GM21528 (cell line): ENCODE measurements around the gene CAMK2A.
"Not testable (repeated sequence)": the region's sequence is repeated elsewhere in the genome, so short reads cannot be mapped to it uniquely, and the experiment has no call there.

Experiments
- ATAC-seq: cut with Tn5 transposase; IDR thresholded peaks from one replicate; pipeline ENCODE4 v1.9.1; 2021; ENCODE audit warnings: mild to moderate bottlenecking, moderate library complexity; ENCODE audit not compliant: unreplicated experiment, low FRiP score

CAMK2A gene

DNA sequence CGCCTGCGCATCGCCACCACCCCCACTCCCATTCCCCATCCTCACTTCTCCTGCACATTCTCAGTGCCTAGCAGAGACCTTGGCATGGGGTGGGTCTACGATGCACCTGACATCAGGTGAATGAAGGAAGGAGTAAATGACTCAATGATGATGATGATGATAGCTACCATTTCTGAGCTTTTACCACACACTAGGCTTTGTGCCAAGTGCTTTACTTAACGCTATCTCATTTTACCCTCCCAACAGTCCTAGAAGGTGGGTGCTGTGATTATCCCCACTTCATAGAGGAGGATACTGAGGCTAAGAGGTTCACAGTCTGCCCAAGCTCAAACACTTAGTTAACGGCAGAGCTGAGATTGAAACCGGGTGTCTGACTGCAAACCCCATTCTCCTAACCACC is 27.1 kb downstream of the CAMK2A start:
- ATAC-seq, result no peak

DNA sequence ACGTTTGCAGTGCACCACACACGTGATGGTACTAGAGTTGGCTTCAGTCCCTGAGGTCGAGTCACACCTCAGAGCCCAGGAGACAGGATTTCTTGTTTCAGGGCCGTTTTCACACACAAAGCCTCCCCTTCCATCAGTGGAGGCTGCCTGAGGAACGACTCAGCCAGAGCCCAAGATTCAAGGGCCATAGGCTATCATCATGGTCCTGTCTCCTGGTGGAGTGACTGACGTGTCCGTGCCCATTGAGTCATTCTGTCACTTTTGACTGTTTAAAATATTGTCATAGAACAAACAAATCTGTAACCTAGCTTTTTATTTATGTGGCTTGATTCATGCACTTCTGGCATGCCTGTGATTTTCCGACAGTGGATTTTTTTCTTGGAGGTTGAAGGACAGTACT is 28.3 kb downstream of the CAMK2A start:
- ATAC-seq, result no peak

DNA sequence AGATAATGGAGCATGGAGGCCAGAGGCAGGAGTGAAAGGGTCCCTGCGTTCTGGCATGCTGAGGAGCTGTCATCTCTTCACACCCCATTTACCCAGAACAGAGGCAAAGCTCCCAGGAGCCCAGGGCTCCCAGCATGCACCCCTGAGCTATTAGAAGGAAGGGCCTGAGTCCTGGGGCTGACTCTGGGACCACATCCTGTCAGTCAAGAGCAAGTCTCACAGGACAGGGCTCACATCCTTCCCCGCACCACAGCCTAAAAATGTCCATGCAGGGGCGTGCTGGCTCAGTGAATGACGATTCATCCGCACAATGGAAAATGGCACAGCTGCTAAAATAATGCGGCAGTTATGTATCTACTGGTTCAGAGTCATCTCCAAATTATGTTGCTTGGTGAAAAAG is 31.4 kb downstream of the CAMK2A start:
- ATAC-seq, result no peak

DNA sequence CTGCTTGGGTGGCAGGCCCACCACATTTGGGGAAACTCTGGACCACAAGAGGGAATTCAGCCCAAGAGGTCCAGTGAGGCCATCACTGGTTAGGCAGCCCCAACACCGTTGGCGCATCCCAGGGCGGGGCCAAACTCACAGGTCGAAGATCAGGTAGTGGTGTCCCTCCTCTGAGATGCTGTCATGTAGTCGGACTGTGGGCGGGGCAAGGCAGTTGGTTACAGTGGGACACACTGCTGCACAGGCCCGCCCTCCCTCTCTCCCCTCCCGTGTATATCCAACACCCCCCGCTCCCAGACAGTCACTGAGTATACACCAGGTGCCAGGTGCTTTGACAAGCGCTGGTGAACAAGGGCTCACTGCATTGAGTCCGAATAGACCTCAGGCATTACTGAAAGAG is 32.1 kb downstream of the CAMK2A start:
- no peak for ATAC-seq

DNA sequence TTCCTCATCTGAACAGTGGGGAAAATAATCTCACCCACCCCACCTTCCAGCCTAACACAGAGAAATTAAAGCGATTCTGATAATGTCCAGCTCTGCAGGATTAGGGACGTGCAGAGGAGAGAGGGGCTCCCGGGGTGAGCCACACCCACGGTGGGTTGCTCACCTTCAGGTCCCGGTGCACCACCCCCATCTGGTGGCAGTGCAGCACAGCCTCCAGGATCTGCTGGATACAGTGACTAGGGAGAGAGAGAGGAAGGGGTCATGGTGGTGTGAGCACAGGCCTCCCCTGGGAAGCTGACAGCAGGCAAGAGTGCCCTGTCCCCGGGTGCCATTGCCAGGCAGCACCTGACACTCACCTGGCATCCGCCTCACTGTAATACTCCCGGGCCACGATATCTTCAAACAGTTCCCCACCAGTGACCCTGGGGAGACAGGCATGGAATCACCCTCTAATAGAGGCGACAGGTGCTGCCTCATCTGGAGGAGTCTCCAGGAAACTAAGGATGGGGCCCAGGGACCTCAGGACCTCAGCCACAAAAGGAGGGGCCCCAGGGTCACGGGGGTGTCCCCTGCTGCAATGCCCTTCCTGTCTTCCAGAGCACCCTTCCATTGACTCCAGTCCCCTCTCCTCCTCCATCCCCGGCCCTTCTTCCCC is 33.0 kb downstream of the CAMK2A start:
- no peak for ATAC-seq

DNA sequence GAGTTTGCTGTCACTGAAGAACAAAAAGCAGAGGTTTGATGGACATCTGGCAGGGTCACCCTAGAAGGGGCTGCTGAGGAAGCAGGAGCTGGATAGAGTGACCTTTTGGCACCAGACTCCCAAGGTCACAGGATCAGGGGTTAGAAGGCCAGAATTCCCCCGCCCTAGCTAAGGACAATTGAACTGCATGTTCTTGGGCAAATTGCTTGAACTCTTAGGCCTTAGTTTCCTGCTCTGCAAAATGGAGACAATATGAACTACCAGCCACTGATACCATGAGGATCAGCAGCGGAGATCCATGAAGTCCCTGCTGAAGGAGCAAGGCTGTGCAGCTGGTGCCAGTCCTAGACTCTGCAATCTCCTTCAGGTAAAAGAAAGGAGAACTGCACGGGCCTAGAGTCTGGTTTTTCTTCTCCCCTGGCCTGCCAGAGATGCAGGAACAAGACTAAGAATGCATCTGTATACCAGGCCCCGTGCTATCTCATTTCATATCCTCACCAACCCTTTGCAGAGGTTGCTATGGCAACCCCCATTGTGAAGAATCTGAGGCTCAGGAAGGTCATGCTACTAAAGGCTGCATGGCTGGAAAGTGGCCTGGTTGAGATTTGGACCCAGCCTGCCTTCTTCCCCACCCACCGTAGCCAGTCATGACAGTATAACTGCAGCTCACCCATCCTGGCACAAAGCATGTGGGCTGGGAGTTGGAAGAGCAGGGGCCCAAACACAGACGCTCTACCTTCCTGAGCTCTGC is 33.7 kb downstream of the CAMK2A start:
- no peak for ATAC-seq

DNA sequence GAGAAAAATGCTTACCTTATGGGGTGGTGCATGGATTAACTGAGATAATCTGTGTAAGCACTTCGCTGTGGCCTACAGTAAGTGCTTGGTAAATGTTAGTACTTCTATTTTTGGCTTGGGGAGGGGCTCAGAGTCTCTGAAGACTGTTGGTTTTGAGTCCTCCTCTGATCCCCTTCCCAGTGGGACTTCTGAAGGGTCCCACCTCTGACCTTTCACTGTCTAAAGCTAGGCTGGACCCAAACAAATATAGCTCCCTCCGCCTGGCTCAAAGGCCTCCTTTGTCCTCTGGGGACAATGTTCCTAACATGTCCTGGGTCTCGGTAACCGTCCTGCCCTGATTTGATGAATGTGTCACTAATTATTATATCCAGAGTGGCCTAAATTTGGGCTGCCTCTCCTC is 34.8 kb downstream of the CAMK2A start:
- no peak for ATAC-seq

DNA sequence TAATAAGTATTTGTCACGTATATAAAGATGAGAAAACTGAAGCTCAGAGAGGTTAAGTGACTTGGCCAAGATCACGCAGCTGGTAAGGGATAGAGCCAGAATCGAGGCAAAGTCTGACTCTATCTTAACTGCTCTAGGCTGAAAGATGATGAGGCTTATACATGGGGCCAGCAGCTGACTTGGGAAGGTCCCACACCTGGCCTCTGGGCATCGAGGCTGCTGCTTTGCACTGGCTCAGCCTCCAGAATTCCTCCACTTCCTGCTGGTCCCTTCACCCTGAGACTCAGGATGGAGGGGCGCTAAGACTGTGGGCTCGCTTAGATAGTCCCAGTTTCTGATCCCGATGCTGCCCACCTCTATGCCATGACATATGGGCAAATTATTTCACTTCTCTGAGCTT is 35.2 kb downstream of the CAMK2A start:
- ATAC-seq, result no peak

DNA sequence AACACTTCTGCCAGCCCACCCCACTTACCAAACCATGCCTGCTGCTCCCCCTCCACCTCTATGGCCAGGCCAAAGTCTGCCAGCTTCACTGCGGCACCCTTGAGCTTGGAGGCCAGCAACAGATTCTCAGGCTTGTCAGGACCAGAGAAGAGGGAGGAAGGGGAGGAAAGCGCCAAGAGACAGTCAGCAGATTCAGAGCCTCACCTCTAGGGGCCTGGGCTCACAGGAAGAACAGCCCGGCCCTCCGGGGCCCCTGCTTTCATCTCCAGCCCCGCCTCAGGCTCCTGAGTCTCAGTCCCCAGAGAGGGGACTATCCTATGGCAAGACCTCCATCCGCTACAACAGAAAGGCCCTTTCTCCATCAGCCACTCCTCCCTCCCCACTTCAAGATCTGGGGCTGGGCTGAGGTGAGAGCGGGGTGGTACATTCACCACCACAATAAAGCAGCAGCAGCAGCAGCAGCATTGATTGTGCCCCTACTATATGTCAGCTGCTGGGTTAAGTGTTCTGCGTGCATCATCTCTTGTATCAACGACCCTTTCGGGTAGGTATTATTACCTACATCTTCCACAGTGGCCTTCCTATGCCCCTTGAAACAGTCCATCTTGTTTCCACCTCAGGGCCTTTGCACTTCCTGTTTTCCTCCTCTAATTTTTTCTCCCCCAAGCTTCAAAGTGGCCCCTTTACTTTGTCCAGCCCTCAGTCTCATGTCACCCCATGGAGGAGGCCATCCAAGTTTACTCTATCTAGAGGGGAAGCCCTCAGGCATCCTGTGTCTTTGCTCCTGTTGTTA is 36.0 kb downstream of the CAMK2A start:
- ATAC-seq, result no peak

DNA sequence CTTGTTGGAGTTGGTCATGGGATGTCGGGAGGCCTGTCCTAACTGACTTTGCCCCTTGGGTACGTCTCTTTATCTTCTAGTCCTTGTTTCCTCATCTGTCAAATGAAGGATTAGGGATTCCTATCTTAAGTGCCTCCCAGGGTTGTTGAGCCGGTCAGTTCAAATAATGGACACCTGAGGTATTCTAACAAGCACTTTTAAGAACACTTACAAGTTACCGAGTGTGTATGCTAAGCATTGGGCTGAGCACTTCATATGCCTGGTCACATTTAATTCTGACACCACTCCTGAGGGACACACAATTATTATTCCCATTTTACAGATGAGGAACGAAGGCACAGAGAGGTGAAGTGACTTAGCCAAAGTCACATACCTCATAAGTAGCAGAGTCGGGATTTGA is 37.1 kb downstream of the CAMK2A start:
- ATAC-seq, result no peak

DNA sequence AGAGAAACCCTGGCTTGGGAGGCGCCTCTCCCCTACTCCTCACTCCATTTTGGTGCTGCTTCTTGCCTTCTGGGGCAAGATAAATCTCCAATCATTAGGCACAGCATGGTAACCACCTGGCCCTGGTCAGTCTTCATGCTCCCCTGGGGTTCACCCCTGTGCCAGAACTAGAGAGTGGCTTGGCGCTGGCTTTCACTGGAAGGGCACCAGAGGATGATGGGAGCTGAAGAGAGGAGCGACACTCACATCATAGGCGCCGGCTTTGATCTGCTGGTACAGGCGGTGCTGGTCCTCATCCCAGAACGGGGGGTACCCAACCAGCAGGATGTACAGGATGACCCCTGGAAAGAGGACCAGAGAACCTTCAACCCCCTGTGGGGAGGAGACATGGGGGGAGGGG is 38.1 kb downstream of the CAMK2A start:
- ATAC-seq, result no peak

DNA sequence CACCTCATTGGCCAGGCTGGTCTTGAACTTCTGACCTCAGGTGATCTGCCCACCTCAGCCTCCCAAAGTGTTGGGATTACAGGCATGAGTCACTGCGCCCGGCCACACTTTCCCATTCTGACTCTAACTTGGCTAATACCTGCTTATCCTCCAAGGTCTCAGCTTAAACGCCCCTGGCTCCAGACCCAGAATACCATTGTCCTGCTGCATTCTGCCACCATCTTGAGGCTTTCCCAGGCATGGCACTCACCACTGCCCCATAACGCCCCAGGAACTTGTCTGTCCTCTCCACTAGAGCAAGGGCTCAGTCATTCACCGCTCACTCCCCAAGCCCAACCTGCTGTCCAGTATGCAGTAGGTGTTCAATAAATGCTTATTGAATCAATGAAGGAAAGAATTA is 39.8 kb downstream of the CAMK2A start:
- ATAC-seq, result no peak

DNA sequence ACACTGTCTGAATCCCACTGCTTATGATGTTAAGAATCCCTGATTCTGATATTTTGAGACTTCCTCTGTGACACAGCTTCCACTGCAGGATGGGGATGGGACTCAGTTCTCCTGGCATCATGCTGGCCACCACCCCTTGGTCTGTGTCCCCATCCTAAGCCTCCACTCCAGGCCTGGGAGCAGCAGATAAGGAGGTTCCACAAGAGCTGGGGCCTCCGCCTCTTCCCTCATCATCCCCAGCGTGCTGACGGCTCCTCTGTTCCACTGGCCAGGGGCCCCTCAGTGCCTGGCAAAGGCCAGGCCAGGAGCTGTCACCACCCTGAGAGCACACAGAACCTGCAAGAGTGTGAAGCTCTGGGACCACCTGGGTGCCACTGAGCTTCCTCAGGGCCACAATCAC is 40.6 kb downstream of the CAMK2A start:
- ATAC-seq, result no peak

DNA sequence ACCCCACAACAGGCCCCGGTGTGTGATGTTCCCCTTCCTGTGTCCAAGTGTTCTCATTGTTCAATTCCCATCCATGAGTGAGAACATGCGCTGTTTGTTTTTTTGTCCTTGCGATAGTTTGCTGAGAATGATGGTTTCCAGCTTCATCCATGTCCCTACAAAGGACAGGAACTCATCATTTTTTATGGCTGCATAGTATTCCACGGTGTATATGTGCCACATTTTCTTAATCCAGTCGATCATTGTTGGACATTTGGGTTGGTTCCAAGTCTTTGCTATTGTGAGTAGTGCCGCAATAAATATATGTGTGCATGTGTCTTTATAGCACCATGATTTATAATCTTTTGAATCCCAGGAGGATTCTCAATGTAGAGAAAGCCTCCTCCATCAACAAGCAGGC is 41.1 kb downstream of the CAMK2A start:
- ATAC-seq, result not testable (repeated sequence)

DNA sequence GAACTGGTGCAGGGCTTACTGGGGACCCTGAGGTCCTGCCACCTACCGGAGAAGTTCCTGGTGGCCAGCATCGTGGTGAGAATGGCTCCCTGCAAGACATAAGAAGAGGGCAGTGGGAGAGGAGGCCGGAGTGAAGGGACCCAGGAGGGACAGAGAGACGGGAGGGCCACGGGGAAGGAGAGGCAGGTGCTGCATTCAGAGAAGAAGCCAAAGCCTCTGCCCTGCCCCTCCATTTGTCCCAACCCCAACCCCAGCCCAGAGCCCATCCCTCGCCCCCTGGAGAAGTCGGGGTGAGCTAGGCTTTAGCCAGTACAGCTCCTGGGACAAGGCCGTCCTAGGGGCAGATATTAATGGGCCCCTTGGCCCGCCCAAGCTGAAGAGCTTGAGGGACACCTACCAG is 41.8 kb downstream of the CAMK2A start:
- no peak for ATAC-seq

DNA sequence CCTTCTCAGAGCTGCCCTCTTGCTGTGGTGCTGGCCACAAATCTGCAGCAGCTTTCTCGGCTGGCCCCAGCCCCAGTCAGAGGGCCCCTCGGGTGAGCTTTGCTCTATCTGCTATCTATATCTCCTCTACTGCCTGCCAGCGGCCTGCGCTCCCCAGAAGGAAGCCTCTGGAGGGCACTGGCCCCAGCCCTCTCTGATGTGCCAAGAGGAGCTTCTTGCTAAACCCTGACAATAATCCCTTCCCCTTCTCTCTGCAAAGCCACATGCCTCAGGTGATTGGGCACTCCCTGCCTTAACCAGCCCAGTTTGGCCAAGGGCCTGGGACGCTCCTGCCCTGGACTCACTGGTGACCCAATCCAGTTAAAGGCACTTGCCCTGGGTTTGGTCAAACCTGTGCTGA is 42.7 kb downstream of the CAMK2A start:
- ATAC-seq, result no peak

DNA sequence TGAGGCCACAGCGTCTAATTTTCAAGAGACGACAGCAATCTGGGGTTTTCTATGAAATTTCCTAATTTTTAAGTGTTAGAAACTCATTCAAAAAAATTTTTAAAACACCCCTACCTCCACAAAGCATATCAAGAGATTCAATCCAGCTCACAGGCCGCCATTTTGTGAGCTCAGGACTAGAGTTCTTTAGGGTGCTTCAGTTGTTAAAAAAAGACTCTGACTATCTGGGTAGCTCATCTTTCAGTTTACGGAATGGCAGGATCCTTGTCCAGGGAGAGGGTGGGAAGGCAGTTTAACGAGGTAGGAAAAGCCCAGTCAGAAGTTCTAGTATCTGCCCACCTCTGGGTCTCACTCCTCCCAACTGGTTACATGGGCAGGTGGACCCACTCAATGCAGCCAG is 43.1 kb downstream of the CAMK2A start:
- no peak for ATAC-seq

DNA sequence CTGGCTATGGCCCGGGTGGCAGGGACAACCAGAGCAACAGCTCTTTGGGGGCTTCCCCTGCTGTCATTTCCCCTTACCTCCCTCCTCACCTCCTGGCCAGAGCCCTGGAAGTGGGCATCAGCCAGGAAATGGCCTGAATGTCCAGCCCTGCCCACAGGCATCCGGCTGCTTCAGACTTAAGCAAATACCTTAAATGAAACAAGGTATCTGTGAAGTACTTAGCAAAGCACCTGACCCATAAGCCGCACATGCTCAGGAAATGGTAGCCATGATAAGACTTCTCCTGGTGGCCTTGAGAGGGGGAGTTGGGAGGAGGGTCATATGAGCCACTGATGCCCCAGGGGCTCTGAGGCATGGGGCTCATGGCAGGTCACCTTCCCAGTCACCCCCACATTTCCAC is 43.8 kb downstream of the CAMK2A start:
- ATAC-seq, result no peak

DNA sequence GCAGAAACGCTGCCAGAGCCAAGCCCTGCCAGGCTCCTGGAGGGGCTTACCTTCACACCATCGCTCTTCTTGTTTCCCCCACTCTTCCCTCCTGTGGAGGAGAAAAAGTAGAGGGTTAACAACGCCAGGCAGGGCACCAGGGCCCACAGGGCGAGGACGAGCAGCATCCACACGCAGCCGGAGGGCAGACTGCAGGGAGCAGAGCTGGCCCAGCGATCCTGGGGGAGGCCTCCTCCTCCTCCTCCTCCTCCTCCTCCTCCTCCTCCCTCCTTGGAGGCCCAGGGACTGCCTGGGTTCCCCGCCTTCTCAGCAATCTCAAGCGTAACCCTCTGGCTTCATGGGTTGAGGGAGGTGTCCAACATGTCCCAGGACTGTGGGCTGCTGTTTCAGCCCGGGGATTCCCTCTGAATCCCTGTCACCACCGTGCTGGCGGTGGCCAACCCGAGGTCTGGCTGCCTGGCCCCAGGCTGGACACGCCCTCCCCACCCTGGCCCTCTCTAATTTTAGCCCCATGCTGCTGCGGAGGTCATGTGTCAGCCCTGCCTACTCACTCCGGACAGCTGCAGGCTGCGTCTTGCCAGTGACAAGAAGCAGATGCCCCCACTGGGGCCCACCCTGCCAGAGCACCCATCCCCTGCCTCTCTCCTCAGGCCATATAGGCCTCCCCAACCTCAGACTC is 44.3 kb downstream of the CAMK2A start:
- no peak for ATAC-seq

DNA sequence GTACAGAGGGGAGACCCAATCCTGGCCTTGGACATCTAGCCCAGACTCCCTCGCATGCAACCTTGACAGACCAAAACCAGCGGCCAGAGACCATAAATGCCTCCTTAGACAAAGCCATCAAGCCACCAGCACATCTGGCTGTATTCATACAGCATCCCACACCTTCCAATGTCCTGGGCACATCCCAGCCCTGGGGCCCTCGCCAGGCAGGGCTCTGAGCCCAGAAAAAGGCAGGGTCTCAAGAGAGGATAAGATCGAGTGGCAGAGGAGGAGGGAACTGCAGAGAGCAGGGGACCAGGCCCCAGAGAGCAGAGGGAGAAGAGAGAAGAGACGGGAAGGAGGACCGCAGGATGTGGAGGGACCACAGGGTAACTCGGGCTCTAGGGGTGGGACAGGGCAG is 45.4 kb downstream of the CAMK2A start:
- ATAC-seq, result no peak

DNA sequence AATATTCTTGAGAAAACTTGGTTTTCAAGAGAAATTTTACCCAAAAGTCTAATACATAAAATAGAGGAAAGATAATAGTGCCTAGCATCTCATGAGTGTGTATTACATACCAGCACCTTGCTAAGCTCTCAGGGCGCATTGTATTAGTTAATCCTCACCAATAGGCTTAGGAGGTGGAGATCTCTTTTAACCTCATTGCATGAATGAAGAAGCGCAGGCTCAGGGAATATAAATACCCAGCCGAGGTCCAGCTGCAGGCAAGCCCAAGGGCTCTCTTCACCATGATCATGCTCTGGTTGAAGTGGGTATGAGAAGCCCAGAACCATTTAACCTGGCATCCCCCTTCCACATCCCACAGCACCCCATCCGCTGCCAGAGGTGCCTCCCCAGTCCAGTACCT is 46.0 kb downstream of the CAMK2A start:
- no peak for ATAC-seq
